ENCODE results near the gene PCDH19.

- TF ChIP-seq CTCF (conservative IDR thresholded peaks at IDR 0.05; ENCODE audit: low read length) (no peak), EZH2phosphoT487 (IDR thresholded peaks at IDR 0.05; ENCODE audit: borderline replicate concordance, low read depth, low read length) (no peak)
Measured at GRCh38 chrX:100424012-100424411, 13.9 kb upstream of the PCDH19 start.
